TTC549 (cell line): ENCODE results near the gene WDTC1.

Source experiments
- FAIRE-seq: peaks from 2 replicates; lab custom pipeline; 2012; peaks lifted over from hg19 to GRCh38; lab: Jason Lieb, UNC

The WDTC1 gene

DNA sequence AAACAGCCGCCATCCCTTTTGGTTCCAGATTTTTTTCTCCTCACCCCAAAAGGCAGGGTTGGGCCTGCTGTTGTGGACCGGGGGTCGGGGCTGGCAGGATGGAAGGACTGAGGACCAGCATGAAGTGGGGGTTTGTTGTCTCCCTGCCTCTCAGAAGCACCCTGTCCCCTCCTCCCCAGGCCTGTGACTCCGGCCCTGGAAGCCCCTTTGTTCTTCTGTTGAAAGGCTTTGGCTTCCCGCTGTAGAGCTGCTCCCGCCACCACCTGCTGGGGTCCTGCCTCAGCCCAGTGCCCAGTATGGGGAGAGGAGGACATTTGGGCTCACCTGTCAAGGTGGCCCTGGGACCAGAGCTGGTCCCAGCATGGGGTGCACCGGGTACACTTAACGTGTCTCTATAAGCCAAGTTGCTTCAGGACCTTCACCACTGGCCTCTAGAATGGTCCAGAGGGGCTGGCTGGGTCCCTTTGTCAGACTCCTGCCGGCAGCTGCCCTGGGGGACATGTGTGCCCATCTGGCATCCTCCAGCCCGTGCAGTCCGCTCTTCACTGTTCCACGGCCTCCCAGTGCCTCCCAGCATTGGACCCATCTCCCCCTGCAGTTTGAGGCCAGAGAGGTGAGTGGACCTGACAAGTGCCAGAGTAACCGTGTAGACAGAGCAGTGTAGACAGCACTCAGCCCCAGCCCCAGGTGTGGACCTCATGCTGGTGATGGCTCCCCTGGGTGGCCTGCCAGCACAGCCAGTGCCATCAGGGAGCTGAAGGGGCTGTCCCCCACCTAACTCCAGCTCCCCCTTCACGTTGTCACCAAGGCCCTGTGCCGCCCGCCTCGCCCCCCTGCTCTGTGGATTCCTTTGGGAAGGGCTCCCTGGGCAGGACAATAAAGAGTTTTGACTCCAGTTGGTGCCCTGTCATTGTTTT lies 101.3 kb downstream of the WDTC1 start:
- no peak for FAIRE-seq

- FAIRE-seq, result no peak
Measured at GRCh38 chr1:27336756-27337155, 102.3 kb downstream of the WDTC1 start.

GRCh38 chr1:27338751-27339150 lies 104.3 kb downstream of the WDTC1 start:
- FAIRE-seq, result no peak

GRCh38 chr1:27339213-27339612 lies 104.8 kb downstream of the WDTC1 start:
- no peak for FAIRE-seq

- FAIRE-seq, result no peak
Measured at GRCh38 chr1:27341525-27342252, 107.3 kb downstream of the WDTC1 start, which contains the start of gene SYTL1. TSS of gene SYTL1 (plus strand) at chr1:27342022. CDS start at chr1:27345335, 3,313 bp downstream.

- FAIRE-seq, result no peak
Measured at GRCh38 chr1:27342391-27342777, 108.0 kb downstream of the WDTC1 start.

- no peak for FAIRE-seq
Measured at GRCh38 chr1:27342778-27343638, 108.6 kb downstream of the WDTC1 start.

GRCh38 chr1:27343639-27344025 lies 109.2 kb downstream of the WDTC1 start:
- FAIRE-seq, result no peak

- no peak for FAIRE-seq
Measured at GRCh38 chr1:27345272-27345671, 110.8 kb downstream of the WDTC1 start.

DNA sequence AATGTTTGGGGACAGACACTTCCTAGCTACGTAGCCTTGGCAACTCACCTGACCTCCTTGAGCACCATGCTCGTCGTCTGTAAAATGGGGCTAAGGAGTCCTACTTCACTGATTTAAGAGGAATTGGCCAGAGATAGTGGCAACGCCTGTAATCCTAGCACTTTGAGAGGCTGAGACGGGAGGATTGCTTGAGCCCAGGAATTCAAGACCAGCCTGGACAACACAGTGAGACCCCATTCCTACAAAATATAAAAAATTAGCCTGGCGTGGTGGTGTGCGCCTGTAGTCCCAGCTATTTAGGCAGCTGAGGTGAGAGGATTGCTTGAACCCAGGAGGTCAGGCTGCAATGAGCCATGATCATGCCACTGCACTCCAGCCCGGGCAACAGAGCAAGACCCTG lies 111.9 kb downstream of the WDTC1 start:
- FAIRE-seq, result no peak

- no peak for FAIRE-seq
Measured at GRCh38 chr1:27346991-27347624, 112.7 kb downstream of the WDTC1 start.

- no peak for FAIRE-seq
Measured at GRCh38 chr1:27348861-27349783, 114.7 kb downstream of the WDTC1 start.

- FAIRE-seq, result no peak
Measured at GRCh38 chr1:27349784-27350662, 115.6 kb downstream of the WDTC1 start.

DNA sequence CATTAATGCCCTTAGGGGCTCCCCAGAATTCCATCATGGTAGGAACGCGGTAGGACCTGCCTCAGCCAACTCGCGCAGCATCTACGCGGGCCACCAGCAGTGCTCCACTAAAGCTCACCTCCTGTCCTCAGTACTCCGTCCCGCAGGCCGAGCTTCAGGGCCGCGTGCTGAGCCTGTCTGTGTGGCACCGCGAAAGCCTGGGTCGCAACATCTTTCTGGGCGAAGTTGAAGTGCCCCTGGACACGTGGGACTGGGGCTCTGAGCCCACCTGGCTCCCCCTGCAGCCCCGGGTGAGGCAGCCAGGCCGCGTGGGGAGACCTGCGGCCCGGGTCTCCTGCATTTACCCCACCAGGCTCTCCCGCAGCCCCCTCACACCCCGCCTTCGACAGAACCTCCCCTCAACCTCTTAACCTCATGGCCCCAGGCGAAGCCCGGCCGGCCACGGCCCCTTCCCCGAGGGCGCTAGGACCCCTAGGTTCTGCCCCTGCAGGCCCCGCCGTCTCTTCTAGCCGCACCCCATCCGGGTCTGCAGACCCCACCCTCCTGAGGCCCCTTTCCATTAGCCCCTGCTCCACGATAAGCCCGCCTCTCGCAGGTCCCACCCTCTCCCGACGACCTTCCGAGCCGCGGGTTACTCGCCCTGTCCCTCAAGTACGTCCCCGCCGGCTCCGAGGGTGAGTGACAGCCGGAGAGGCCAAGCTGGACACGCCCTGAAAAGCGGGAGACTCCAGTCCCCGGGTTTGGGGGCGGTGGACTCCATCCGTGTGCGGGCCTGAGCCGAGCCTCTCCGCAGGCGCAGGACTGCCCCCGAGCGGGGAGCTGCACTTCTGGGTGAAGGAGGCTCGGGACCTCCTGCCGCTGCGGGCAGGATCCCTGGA lies 116.5 kb downstream of the WDTC1 start:
- no peak for FAIRE-seq

DNA sequence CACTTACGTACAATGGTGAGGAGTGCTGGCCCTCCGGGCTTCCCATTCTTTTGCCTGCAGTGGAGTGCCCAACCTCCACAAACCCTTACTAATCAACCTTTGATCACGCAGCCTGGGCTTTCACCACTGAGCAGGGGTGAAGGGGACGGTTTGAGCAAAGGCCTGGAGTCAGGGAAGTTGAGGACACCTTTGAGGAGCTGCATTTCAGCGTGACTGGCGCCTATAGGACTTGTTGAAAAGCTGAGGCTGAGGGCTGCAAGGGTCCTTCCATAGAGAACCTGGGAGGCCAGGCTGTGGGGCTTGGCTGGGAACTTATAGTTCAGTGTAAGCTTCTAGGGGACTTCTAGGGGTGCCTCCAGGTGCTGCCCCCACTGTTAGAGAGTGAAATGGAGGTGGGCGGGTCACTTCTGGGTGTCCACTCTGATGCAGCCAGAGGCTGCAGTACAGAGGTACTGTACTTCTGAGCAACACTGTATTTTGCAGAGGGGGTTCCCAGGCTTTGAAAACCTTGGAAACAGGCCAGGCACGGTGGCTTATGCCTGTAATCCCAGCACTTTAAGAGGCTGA lies 117.2 kb downstream of the WDTC1 start:
- no peak for FAIRE-seq

GRCh38 chr1:27353166-27353565 lies 118.7 kb downstream of the WDTC1 start:
- FAIRE-seq, result no peak

DNA sequence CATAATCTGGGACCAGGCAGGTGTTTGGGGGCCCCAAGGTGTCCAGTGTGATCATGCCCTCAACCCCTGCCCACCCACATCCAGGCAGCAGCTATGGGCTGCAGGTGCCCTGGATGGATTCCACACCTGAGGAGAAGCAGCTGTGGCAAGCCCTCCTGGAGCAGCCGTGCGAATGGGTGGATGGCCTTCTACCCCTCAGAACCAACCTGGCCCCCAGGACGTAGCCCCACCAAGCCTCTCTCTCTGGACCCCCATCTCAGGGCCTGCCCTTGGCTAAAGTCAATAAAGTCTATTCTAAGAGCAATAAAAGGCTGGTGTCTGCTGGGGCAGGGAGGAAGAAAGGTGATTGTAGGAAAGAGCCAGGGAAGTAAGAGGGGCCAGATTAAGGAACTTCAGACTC lies 119.2 kb downstream of the WDTC1 start:
- FAIRE-seq, result no peak

GRCh38 chr1:27355683-27356082 lies 121.3 kb downstream of the WDTC1 start:
- no peak for FAIRE-seq

DNA sequence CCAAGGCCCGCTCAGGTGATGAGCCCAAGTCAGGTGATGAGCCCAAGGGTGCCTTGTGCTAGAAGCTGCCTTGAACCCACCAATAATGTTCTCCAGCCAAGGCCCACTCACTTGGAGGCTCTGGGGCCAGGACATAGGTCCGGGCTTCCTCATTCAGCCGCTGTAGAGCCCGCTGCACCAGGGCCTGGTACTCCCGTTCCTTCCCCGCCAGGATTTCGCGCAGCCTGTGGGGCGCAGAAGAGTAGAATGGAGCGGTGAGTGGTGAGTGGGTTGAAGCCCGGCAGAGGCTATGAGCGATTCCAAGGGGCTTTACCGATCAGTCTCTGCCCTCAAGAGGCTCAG lies 121.8 kb downstream of the WDTC1 start:
- no peak for FAIRE-seq
